ACC112 (cell line): ENCODE data around the gene ESRRG.
A peak's percentile ranks its signal among the peaks of the same experiment; 100 is the strongest.

ENCODE experiments used
- H2AFZ ChIP-seq: fragments of 200-600 bp; sonication (generic); one replicate; pipeline ENCODE4 v1.6.0; 2017; ENCODE audit warnings: antibody characterized with exemption, low read length; ENCODE audit not compliant: unreplicated experiment
- H3K27ac ChIP-seq: fragments of 200-600 bp; sonication (generic); 2 replicates; pipeline ENCODE4 v1.5.1; 2014; ENCODE audit warnings: low read depth, mild to moderate bottlenecking, antibody characterized with exemption, low read length, moderate library complexity
- H3K27me3 ChIP-seq: fragments of 200-600 bp; sonication (generic); 2 replicates; pipeline ENCODE4 v1.6.1; 2014; ENCODE audit warnings: mild to moderate bottlenecking, antibody characterized with exemption, low read length, moderate library complexity, mixed read lengths; ENCODE audit not compliant: insufficient read depth
- H3K36me3 ChIP-seq: fragments of 200-600 bp; sonication (generic); 2 replicates; pipeline ENCODE4 v1.6.1; 2016; ENCODE audit warnings: mild to moderate bottlenecking, antibody characterized with exemption, low read length, moderate library complexity, mixed read lengths; ENCODE audit not compliant: insufficient read depth
- H3K4me1 ChIP-seq: fragments of 200-600 bp; sonication (generic); one replicate; pipeline ENCODE4 v1.6.1; 2016; ENCODE audit warnings: low read length, mixed read lengths; ENCODE audit not compliant: insufficient read depth, unreplicated experiment, control insufficient read depth
- H3K4me3 ChIP-seq: fragments of 200-600 bp; sonication (generic); 2 replicates; pipeline ENCODE4 v1.5.1; 2014; ENCODE audit warnings: mild to moderate bottlenecking, low read depth, low read length
- H3K79me2 ChIP-seq: fragments of 200-600 bp; sonication (generic); one replicate; pipeline ENCODE4 v1.6.0; 2016; ENCODE audit warnings: low read length; ENCODE audit not compliant: control insufficient read depth, unreplicated experiment, insufficient read depth

ESRRG gene

DNA sequence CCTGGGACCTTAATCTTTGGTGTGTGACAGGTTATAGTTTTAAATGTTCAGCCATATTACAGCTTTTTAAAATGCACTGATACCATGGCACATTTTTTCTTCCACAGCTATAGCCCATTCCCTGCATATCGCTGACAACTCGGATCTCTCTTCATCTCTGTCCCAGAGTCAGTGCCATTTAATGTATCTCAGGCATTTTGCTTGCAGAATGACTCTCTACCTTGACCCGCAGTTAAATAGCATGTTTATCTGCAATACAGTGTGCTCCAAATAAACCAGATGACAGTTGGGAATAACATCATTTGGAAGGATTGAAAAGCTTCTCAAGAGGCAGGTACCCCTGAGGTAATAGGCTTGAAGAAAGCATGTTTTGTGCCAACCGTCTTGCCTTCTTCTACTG lies 200.2 kb downstream of the ESRRG start:
- H3K4me1 ChIP-seq, result peaks cover 8% of the 10 kb centered on the region
- H3K4me3 ChIP-seq, result no peak overlapping the region
- H3K36me3 ChIP-seq, result no peaks in the 10 kb centered on the region
- H3K79me2 ChIP-seq, result no peaks in the 10 kb centered on the region
- H2AFZ ChIP-seq, result no peak overlapping the region
- no peak overlapping the region for H3K27ac ChIP-seq
- no peaks in the 10 kb centered on the region for H3K27me3 ChIP-seq

DNA sequence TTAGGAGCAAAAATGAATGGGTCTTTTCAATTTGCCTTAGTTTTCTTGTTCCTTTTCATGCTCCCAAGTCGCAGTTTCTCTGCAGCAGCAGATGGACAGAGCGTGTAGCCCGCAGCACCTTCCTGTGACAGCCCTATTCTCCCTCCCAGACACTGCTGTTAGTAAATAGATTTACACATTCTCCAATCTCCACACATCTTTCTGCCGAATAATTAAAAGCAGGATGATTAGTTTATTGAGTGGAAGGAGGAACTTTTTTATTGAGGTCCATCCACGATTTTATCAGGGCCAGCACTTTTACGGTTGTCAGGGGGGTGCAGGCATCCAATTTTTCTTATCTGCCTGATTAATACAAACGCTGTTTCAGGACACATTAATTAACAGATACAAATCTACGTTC lies 201.8 kb downstream of the ESRRG start:
- Histone ChIP-seq H3K36me3 (no peaks in the 10 kb centered on the region), H3K27me3 (no peaks in the 10 kb centered on the region), H3K4me3 (no peak overlapping the region), H2AFZ (no peak overlapping the region), H3K4me1 (peaks cover 8% of the 10 kb centered on the region), H3K27ac (no peak overlapping the region), H3K79me2 (no peaks in the 10 kb centered on the region)

GRCh38 chr1:216518844-216519627 lies 204.2 kb downstream of the ESRRG start:
- Histone ChIP-seq H3K27ac (no peak overlapping the region), H3K4me1 (peaks cover 8% of the 10 kb centered on the region), H2AFZ (peak overlapping the region; percentile 59), H3K36me3 (no peaks in the 10 kb centered on the region), H3K27me3 (no peaks in the 10 kb centered on the region), H3K79me2 (no peaks in the 10 kb centered on the region), H3K4me3 (peak overlapping the region; percentile 14; the same call in 1 of the 2 replicates)

DNA sequence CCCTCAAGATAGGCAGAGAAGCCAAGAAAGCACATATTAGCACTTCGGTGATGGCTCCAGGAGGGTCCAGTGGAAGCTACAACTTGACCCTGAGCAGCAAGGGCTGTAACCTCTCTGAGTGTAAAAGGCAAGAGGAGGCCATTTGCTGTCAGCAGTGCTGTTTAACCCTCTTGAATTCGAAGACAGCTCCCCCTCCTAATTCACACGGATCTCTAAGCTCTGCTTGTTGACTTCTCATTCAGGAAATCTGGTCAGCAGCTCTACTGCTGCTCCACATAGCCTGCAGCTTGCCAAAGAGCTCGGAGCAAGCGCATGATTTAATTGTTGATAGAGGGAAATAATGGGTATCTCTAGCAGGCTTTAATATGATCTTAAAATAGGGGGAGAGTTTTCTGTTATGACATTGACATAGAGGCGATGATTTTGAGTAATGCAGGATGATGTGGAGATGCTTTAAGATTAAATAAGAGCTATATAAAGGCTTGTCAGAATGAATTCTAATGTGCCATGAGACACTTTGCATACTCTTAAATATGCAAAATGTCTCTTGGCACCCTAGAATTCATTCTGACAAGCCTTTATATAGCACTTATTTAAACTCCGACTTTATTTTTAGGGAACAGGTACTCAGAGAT lies 220.6 kb downstream of the ESRRG start:
- Histone ChIP-seq H2AFZ (no peak overlapping the region), H3K4me1 (peaks cover 3% of the 10 kb centered on the region), H3K4me3 (no peak overlapping the region)

GRCh38 chr1:216500273-216500967 lies 222.8 kb downstream of the ESRRG start:
- Histone ChIP-seq H3K79me2 (no peaks in the 10 kb centered on the region), H3K4me1 (peaks cover 3% of the 10 kb centered on the region), H3K4me3 (no peak overlapping the region), H3K27ac (no peak overlapping the region), H3K27me3 (no peaks in the 10 kb centered on the region), H2AFZ (no peak overlapping the region), H3K36me3 (no peaks in the 10 kb centered on the region)

More for the DNA sequence above, 220.6 kb downstream of the ESRRG start:
- no peaks in the 10 kb centered on the region for H3K79me2 ChIP-seq
- H3K27me3 ChIP-seq, result no peaks in the 10 kb centered on the region
- H3K27ac ChIP-seq, result no peak overlapping the region
- H3K36me3 ChIP-seq, result no peaks in the 10 kb centered on the region

DNA sequence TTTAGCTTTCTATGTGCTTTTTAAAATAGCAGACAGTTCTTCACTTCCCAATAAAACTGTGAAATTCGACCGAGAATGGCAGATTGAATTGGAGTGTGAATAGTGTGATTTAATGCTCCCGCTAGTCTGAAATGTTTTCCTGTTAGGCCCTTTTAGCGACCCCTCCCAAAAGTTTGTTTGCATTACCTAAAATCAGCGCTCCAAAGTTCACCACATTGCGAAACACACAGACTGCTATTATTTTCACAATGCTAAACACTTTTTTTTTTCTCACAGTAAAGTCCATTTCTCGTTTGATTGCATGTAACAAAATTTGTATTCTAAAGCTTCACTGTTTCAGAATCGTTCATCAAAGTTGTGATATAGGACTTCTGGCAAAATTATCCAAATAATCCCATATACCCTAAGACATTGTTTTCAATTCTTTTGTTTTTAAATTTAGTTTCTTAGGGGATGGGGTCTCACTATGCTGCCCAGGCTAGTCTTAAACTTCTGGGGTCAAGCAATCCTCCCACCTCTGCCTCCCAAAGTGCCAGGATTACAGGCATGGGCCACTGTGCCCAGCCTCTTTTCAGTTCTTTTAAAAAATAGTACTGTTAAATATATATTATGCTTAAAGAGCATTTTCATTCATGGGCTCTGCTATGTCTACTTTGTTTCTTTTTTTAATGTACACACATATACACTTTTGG lies 223.5 kb downstream of the ESRRG start:
- H3K4me3 ChIP-seq, result no peak overlapping the region
- peaks cover 3% of the 10 kb centered on the region for H3K4me1 ChIP-seq
- H2AFZ ChIP-seq, result no peak overlapping the region
- H3K36me3 ChIP-seq, result no peaks in the 10 kb centered on the region
- H3K27me3 ChIP-seq, result no peaks in the 10 kb centered on the region
- no peak overlapping the region for H3K27ac ChIP-seq
- H3K79me2 ChIP-seq, result no peaks in the 10 kb centered on the region

DNA sequence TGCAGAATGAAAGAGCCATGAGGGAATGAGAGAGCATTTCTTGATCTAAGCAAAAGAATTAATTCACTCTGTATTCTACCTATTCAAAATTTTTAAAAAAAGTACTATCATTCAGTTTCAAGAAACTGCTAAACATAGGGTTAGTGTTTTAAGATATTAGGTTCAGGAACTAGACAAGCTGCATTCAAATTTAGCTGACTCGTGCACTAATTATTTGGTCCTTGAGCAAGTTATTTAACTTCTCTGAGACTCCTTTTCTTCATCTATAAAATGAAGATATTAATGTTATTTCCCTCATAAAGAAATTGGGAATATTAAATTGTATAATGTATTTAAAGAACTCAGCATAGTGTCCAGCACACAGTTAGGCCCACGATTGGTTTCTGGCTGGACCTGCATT lies 225.0 kb downstream of the ESRRG start:
- H3K4me3 ChIP-seq, result no peak overlapping the region
- H3K4me1 ChIP-seq, result peaks cover 3% of the 10 kb centered on the region
- no peaks in the 10 kb centered on the region for H3K36me3 ChIP-seq
- H3K79me2 ChIP-seq, result no peaks in the 10 kb centered on the region
- H2AFZ ChIP-seq, result no peak overlapping the region
- H3K27me3 ChIP-seq, result no peaks in the 10 kb centered on the region
- H3K27ac ChIP-seq, result no peak overlapping the region

DNA sequence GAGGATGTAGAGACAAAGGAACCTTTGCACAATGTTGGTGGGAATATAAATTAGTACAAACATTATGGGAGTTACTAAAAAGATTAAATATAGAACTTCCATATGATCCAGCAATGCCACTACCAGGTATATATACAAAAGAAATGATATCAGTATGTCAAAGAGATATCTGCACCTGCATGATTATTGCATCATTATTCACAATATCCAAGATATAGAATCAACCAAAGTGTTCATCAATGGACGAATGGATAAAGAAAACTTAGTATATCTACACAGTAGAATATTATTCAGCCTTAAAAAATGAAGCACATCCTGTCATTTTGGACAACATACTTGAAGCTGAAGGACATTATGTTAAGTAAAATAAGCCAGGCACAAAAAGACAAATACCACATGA lies 238.2 kb downstream of the ESRRG start:
- Histone ChIP-seq H3K27ac (no peak overlapping the region), H3K79me2 (no peaks in the 10 kb centered on the region), H3K4me3 (no peak overlapping the region), H3K36me3 (no peaks in the 10 kb centered on the region), H3K4me1 (no peaks in the 10 kb centered on the region), H3K27me3 (no peaks in the 10 kb centered on the region), H2AFZ (no peak overlapping the region)

- Histone ChIP-seq H3K79me2 (no peaks in the 10 kb centered on the region), H3K27ac (no peak overlapping the region), H3K27me3 (no peaks in the 10 kb centered on the region), H3K36me3 (no peaks in the 10 kb centered on the region), H3K4me3 (no peak overlapping the region), H2AFZ (no peak overlapping the region), H3K4me1 (no peaks in the 10 kb centered on the region)
Measured at GRCh38 chr1:216483672-216484401, 239.4 kb downstream of the ESRRG start.

DNA sequence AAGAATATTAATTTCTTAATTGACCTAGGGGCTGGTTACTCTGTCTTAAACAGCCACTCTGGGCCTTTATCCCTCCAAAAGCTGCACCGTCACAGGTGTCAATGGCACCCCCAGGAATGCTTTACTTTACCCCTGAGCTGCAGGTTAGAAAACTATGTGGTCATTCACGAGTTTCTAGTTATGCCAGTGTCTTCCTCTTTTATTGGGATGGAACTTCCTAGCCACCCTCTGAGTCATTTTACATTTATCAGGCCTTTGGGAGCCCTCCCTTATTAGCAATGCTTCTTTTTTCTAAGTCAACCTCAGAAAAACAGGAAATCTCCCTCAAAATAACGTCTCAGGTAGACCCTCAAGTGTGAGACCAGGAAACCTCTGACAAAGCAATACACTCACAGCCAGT lies 240.6 kb downstream of the ESRRG start:
- Histone ChIP-seq H3K4me1 (no peaks in the 10 kb centered on the region), H3K27me3 (no peaks in the 10 kb centered on the region), H3K79me2 (no peaks in the 10 kb centered on the region), H3K4me3 (no peak overlapping the region), H2AFZ (no peak overlapping the region), H3K27ac (no peak overlapping the region), H3K36me3 (no peaks in the 10 kb centered on the region)
